Muscle layer of colon (tissue), 2 donors: ENCODE measurements around the gene PTGR2.

ENCODE experiments used
- H3K27ac ChIP-seq: one replicate; pipeline ENCODE4 v1.7.0; 2013; ENCODE audit warnings: low read depth, mild to moderate bottlenecking, low read length, moderate library complexity
- H3K27me3 ChIP-seq, 2 donors: one replicate each; pipeline ENCODE4 v1.7.0; 2013; ENCODE audit warnings: low read length in 2 of 2, mild to moderate bottlenecking in 2 of 2; ENCODE audit not compliant: insufficient read depth in 2 of 2, control insufficient read depth in 1 of 2
- H3K36me3 ChIP-seq: one replicate; pipeline ENCODE4 v1.7.0; 2013; ENCODE audit warnings: mild to moderate bottlenecking, low read length; ENCODE audit not compliant: insufficient read depth
- H3K4me1 ChIP-seq: one replicate; pipeline ENCODE4 v1.7.0; 2013; ENCODE audit warnings: mild to moderate bottlenecking, low read length; ENCODE audit not compliant: insufficient read depth
- H3K4me3 ChIP-seq, 2 donors: one replicate each; pipeline ENCODE4 v1.7.0; 2013; ENCODE audit warnings: low read length in 2 of 2, low read depth in 1 of 2, mild to moderate bottlenecking in 1 of 2, moderate library complexity in 1 of 2
- H3K9ac ChIP-seq: one replicate; pipeline ENCODE4 v1.7.0; 2013; ENCODE audit warnings: low read length
- H3K9me3 ChIP-seq: one replicate; pipeline ENCODE4 v1.7.0; 2013; ENCODE audit warnings: mild to moderate bottlenecking, low read length
- donor health status: abdominal sarcoma.
- donor health status: Adenocarcinoma of cecum.

Gene PTGR2

DNA sequence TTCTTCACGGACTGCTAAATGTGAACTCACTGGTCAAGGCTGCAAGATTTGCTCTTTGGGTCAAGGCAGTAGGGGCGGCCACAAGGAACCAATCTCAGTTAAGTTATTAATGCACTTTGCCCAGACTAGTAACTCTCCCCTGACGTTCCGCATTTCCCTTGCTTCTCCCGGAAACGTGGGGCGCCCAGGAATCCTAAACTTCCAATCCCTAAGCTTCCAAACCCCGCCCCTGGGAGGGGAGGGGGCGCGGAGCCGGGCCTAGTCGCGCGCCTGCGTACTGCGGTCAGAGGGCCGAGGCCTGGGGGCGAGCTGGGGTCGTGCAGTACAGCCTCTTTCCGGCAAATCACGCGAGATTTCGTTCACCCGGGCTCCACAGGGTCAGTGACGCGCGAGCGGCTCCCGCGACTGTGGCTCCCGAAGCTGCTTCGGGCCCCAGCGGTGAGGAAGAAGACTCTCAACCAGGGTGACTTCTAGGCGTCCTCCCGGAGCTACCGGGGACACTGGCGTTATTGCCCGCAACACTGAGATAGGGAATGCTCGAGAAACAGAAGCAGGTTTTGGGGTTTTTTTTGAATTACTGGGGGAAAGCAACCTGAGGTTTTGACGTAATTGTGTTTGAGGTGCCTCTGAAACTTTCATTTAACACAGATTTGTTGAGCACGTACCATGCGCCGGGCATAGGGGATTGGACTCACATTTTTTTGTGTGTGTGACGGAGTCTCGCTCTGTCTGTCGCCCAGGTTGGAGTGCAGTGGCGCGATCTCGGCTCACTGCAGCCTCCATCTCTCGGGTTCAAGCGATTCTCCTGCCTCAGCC is at the start of gene PTGR2:
Gene PTGR2 (plus strand): TSS at position 265 of the 816 bp plus-strand sequence. CDS start 7,032 bp downstream, outside the sequence.
- Histone ChIP-seq H3K9me3 (no peaks in the 10 kb centered on the region), H3K4me3 (peak within 1 kb of the TSS; percentile 73 to 74), H3K27me3 (no peaks in the 10 kb centered on the region), H3K9ac (peak within 1 kb of the TSS; percentile 97), H3K27ac (peak within 1 kb of the TSS; percentile 92), H3K36me3 (no peaks in the 10 kb centered on the region), H3K4me1 (peaks cover 8% of the 10 kb centered on the region)

DNA sequence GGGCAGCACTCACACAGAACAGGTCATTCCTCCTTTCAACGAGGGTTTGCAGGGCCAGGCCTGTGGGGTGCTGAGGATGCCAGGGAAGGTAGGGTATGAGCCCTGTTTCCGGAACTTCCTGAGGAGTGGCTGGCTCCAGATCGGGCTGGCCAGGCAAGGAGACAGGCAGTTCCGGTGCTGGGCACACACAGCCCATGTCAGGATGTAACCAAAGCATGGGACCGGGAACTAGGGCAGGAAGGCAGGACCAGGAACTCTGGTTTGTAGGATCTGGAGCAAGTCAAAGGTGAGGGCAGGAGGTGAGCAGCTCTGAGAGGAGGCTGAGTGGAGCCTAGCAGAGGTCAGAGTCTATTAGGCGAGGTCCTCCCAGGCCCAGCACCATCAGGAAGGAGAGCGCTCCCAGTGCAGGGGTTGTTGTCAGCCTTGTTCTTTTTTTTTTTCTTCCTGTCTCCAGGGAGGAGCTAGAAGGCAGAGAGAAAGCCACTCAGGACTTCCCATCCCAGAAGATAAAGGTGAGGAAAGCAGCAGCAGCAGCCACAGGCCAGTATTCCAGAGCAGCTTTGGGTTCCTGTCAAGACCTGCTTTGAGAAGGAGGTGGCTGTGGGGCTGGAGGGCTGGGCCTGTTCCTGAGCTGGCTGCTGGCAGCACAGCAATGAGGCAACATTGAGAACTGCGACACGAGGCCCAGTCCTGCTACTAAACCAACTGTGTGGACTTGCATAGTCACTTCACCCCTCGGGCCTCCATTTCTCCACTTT is 49.0 kb upstream of the PTGR2 start:
- H3K9me3 ChIP-seq, result no peaks in the 10 kb centered on the region
- no peaks in the 10 kb centered on the region for H3K27me3 ChIP-seq
- H3K4me3 ChIP-seq, result no peak overlapping the region
- no peaks in the 10 kb centered on the region for H3K4me1 ChIP-seq
- no peak overlapping the region for H3K27ac ChIP-seq
- no peaks in the 10 kb centered on the region for H3K36me3 ChIP-seq
- no peak overlapping the region for H3K9ac ChIP-seq

- H3K9ac ChIP-seq, result no peak overlapping the region
Observed at GRCh38 chr14:73804636-73805035, 47.0 kb upstream of the PTGR2 start.

DNA sequence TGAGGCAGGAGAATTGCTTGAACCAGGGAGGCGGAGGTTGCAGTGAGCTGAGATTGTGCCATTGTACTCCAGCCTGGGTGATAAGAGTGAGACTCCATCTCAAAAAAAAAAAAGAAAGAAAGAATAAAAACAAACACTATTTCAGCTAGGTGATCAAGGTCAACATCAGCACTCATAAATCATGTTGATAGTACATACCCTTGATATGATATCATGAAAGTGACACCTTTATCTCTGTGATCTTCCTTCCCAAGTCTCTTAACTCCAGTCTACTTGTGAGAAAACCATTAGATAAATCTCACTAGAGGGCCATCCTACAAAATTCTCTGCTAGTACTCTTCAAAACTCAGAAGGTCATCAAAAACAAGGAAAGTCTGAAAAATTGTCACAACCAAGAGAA is 44.2 kb upstream of the PTGR2 start:
- Histone ChIP-seq H3K27me3 (no peaks in the 10 kb centered on the region), H3K27ac (no peak overlapping the region)

More at GRCh38 chr14:73804636-73805035, 47.0 kb upstream of the PTGR2 start:
- Histone ChIP-seq H3K4me1 (no peaks in the 10 kb centered on the region), H3K9me3 (no peaks in the 10 kb centered on the region), H3K4me3 (no peak overlapping the region), H3K36me3 (no peaks in the 10 kb centered on the region), H3K27ac (no peak overlapping the region), H3K27me3 (no peaks in the 10 kb centered on the region)

GRCh38 chr14:73809391-73809790 is 42.2 kb upstream of the PTGR2 start:
- no peaks in the 10 kb centered on the region for H3K9me3 ChIP-seq
- H3K4me1 ChIP-seq, result no peaks in the 10 kb centered on the region
- no peak overlapping the region for H3K4me3 ChIP-seq
- H3K27me3 ChIP-seq, result no peaks in the 10 kb centered on the region
- H3K9ac ChIP-seq, result no peak overlapping the region
- no peaks in the 10 kb centered on the region for H3K36me3 ChIP-seq
- no peak overlapping the region for H3K27ac ChIP-seq

More for the DNA sequence above, 44.2 kb upstream of the PTGR2 start:
- no peaks in the 10 kb centered on the region for H3K9me3 ChIP-seq
- H3K9ac ChIP-seq, result no peak overlapping the region
- no peak overlapping the region for H3K4me3 ChIP-seq
- no peaks in the 10 kb centered on the region for H3K36me3 ChIP-seq
- H3K4me1 ChIP-seq, result no peaks in the 10 kb centered on the region

GRCh38 chr14:73810478-73811163 is 41.0 kb upstream of the PTGR2 start:
- Histone ChIP-seq H3K4me1 (no peaks in the 10 kb centered on the region), H3K27me3 (no peaks in the 10 kb centered on the region)

DNA sequence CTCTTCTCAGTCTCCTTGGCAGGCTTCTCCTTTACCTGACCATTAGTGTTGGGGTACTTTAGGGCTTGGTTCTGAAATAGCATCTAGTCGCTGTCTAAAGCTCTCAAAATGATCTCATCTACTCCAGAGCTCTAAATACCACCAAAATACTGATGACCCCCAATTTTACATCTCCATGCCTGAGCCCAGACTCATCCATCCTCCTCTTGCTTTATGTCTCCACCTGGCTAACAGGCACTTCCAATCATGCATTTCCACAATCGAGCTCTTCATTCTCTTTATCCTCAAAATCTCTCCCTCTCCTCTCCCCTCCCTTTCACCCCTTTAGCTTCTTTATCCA is 40.5 kb upstream of the PTGR2 start:
- H3K4me3 ChIP-seq, result no peak overlapping the region
- no peaks in the 10 kb centered on the region for H3K4me1 ChIP-seq
- H3K36me3 ChIP-seq, result no peaks in the 10 kb centered on the region
- H3K27ac ChIP-seq, result no peak overlapping the region
- H3K9me3 ChIP-seq, result no peaks in the 10 kb centered on the region
- H3K27me3 ChIP-seq, result no peaks in the 10 kb centered on the region
- H3K9ac ChIP-seq, result no peak overlapping the region

More at GRCh38 chr14:73810478-73811163, 41.0 kb upstream of the PTGR2 start:
- no peaks in the 10 kb centered on the region for H3K36me3 ChIP-seq
- H3K9ac ChIP-seq, result no peak overlapping the region
- H3K4me3 ChIP-seq, result no peak overlapping the region
- H3K9me3 ChIP-seq, result no peaks in the 10 kb centered on the region
- H3K27ac ChIP-seq, result no peak overlapping the region

DNA sequence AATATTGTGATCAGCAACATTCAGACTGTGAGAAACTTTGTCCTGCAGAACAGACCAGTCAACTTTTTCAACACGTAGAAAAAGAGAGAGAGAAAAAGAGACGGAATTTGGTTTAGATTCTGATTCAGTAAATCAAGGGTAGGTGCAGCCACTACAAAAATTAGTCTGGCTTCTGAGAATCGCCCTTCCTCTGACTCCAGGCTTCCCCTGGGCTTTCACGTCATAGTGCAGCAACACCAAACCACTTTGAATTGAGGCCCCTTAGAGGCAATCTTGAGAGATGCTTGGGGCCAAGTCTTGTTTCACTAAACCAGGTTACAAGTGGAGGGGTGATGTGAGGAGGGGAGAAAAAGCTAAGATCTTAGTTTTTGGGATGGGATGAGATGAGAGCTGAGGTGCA is 37.5 kb upstream of the PTGR2 start:
- no peaks in the 10 kb centered on the region for H3K36me3 ChIP-seq
- no peak overlapping the region for H3K4me3 ChIP-seq
- no peaks in the 10 kb centered on the region for H3K4me1 ChIP-seq
- H3K27me3 ChIP-seq, result no peaks in the 10 kb centered on the region
- H3K9ac ChIP-seq, result no peak overlapping the region
- no peaks in the 10 kb centered on the region for H3K9me3 ChIP-seq
- H3K27ac ChIP-seq, result no peak overlapping the region

- no peaks in the 10 kb centered on the region for H3K9me3 ChIP-seq
- peak overlapping the region; percentile 17 for H3K27ac ChIP-seq
- H3K36me3 ChIP-seq, result no peaks in the 10 kb centered on the region
- H3K27me3 ChIP-seq, result no peaks in the 10 kb centered on the region
- no peak overlapping the region for H3K4me3 ChIP-seq
- no peak overlapping the region for H3K9ac ChIP-seq
- no peaks in the 10 kb centered on the region for H3K4me1 ChIP-seq
Observed at GRCh38 chr14:73815849-73816248, 35.8 kb upstream of the PTGR2 start.

DNA sequence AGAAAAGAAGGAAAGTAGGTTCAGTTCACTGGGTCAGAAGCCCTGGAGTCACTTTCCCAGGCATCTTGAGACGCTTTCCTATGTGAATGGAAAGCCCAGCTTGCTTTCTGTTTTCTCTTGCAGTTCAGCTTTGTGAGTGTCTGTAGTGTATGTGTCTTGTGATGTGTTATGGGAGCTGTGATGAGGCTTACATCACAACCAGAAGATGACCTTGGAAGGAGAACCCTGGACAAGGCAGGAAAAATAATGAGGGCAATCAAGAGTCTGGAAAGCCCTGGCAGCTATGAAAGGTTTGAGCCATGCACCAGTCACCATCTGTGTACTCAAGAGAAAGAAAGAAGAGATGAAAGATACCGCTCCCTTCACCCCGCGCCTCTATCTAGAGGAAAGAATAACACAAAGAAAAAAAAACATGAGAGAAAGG is 35.2 kb upstream of the PTGR2 start:
- Histone ChIP-seq H3K36me3 (no peaks in the 10 kb centered on the region), H3K27ac (peak overlapping the region; percentile 17), H3K9me3 (no peaks in the 10 kb centered on the region), H3K9ac (no peak overlapping the region), H3K27me3 (no peaks in the 10 kb centered on the region), H3K4me1 (no peaks in the 10 kb centered on the region), H3K4me3 (no peak overlapping the region)

GRCh38 chr14:73817020-73817655 is 34.5 kb upstream of the PTGR2 start:
- no peaks in the 10 kb centered on the region for H3K9me3 ChIP-seq
- H3K4me3 ChIP-seq, result no peak overlapping the region
- no peaks in the 10 kb centered on the region for H3K4me1 ChIP-seq
- H3K36me3 ChIP-seq, result no peaks in the 10 kb centered on the region
- H3K27me3 ChIP-seq, result no peaks in the 10 kb centered on the region
- peak overlapping the region; percentile 14 for H3K27ac ChIP-seq
- H3K9ac ChIP-seq, result no peak overlapping the region
